ENCODE measurements around the gene ACTR2. TPM values are rescaled to one million over a fixed set of nuclear protein-coding genes. Genes with fewer than 3 reads are reported as not detected.

The ACTR2 gene
- total RNA-seq, 1 donor from 2014 or later = 279 TPM

- Histone ChIP-seq H3K4me1 (peaks cover 10% of the 10 kb centered on the region), H3K4me3 (no peak overlapping the region), H3K36me3 (no peaks in the 10 kb centered on the region), H3K27ac (no peak overlapping the region), H3K9me3 (no peaks in the 10 kb centered on the region), H3K27me3 (ENCODE audit: low read depth) (no peaks in the 10 kb centered on the region)
- peak; percentile 87 for TF ChIP-seq CTCF (IDR thresholded peaks at IDR 0.05)
- intact Hi-C loops (cut with DNase I) = no loop called here
- DNase-seq (peak; percentile 77), ATAC-seq (peak; percentile 96 to 97)
Observed at GRCh38 chr2:65186872-65187851, 40.5 kb upstream of the ACTR2 start.

- no peak for DNase-seq
- no peaks in the 10 kb centered on the region for H3K27me3 ChIP-seq (ENCODE audit: low read depth)
- no peak for TF ChIP-seq CTCF (IDR thresholded peaks at IDR 0.05)
- intact Hi-C loops (cut with DNase I) = no loop called here
- H3K9me3 ChIP-seq = no peaks in the 10 kb centered on the region
- no peak for ATAC-seq
- no peak overlapping the region for H3K4me3 ChIP-seq
- no peaks in the 10 kb centered on the region for H3K36me3 ChIP-seq
- H3K27ac ChIP-seq = no peak overlapping the region
- no peaks in the 10 kb centered on the region for H3K4me1 ChIP-seq
Observed at GRCh38 chr2:65193446-65193845, 34.2 kb upstream of the ACTR2 start.

GRCh38 chr2:65198737-65199136, 28.9 kb upstream of the ACTR2 start:
- Histone ChIP-seq H3K9me3 (no peaks in the 10 kb centered on the region), H3K27ac (no peak overlapping the region), H3K27me3 (ENCODE audit: low read depth) (no peaks in the 10 kb centered on the region), H3K36me3 (no peaks in the 10 kb centered on the region), H3K4me3 (no peak overlapping the region), H3K4me1 (no peaks in the 10 kb centered on the region)
- ATAC-seq = no peak
- DNase-seq = no peak
- no peak for TF ChIP-seq CTCF (IDR thresholded peaks at IDR 0.05)
- intact Hi-C loops (cut with DNase I) = no loop called here

GRCh38 chr2:65199166-65199565, 28.5 kb upstream of the ACTR2 start:
- Histone ChIP-seq H3K27me3 (ENCODE audit: low read depth) (no peaks in the 10 kb centered on the region), H3K36me3 (no peaks in the 10 kb centered on the region), H3K9me3 (no peaks in the 10 kb centered on the region), H3K4me1 (no peaks in the 10 kb centered on the region), H3K27ac (no peak overlapping the region), H3K4me3 (no peak overlapping the region)
- no peak for TF ChIP-seq CTCF (IDR thresholded peaks at IDR 0.05)
- intact Hi-C loops (cut with DNase I) = no loop called here
- ATAC-seq (no peak), DNase-seq (no peak)

GRCh38 chr2:65199891-65200290, 27.7 kb upstream of the ACTR2 start:
- no peak for TF ChIP-seq CTCF (IDR thresholded peaks at IDR 0.05)
- ATAC-seq (no peak), DNase-seq (no peak)
- intact Hi-C loops (cut with DNase I) = no loop called here
- H3K27me3 ChIP-seq (ENCODE audit: low read depth) = no peaks in the 10 kb centered on the region
- H3K27ac ChIP-seq = no peak overlapping the region
- H3K4me1 ChIP-seq = no peaks in the 10 kb centered on the region
- H3K9me3 ChIP-seq = no peaks in the 10 kb centered on the region
- no peak overlapping the region for H3K4me3 ChIP-seq
- no peaks in the 10 kb centered on the region for H3K36me3 ChIP-seq
